Thymus (tissue), 11 donors: ENCODE results near the gene EVI5. TPM values are rescaled to one million over a fixed set of nuclear protein-coding genes. Genes with fewer than 3 reads are reported as not detected.
A peak's percentile ranks its signal among the peaks of the same experiment; 100 is the strongest.
"Not testable (repeated sequence)": the region's sequence is repeated elsewhere in the genome, so short reads cannot be mapped to it uniquely, and the experiment has no call there.

ENCODE experiments used
- DNase-seq, 9 donors: peaks; one replicate each; pipeline ENCODE4 v3.0.0-alpha.2; 2013; ENCODE audit warnings: low spot score in 9 of 9, low read depth in 6 of 9, missing footprints in 1 of 9
- H3K27ac ChIP-seq, 2 donors: one replicate each; pipeline ENCODE4 v1.5.1; 2013; ENCODE audit warnings: control low read depth in 1 of 2, low read depth in 1 of 2, low read length in 1 of 2, mild to moderate bottlenecking in 1 of 2, moderate library complexity in 1 of 2
- H3K27me3 ChIP-seq, 2 donors: one replicate each; pipeline ENCODE4 v1.5.1; 2013; ENCODE audit warnings: low read length in 1 of 2; ENCODE audit not compliant: control insufficient read depth in 2 of 2, insufficient read depth in 1 of 2
- H3K36me3 ChIP-seq, 2 donors: one replicate each; pipeline ENCODE4 v1.5.1; 2013; ENCODE audit warnings: low read length in 1 of 2, mild to moderate bottlenecking in 1 of 2, moderate library complexity in 1 of 2; ENCODE audit not compliant: control insufficient read depth in 2 of 2, insufficient read depth in 2 of 2
- H3K4me1 ChIP-seq, 2 donors: one replicate each; pipeline ENCODE4 v1.5.1; 2013; ENCODE audit warnings: low read length in 2 of 2; ENCODE audit not compliant: control insufficient read depth in 2 of 2, insufficient read depth in 2 of 2
- H3K4me3 ChIP-seq, 2 donors: one replicate each; pipeline ENCODE4 v1.5.1; 2013; ENCODE audit warnings: low read length in 2 of 2, control low read depth in 1 of 2, mild to moderate bottlenecking in 1 of 2
- H3K9me3 ChIP-seq, 2 donors: one replicate each; pipeline ENCODE4 v1.5.1; 2013; ENCODE audit warnings: low read length in 1 of 2, mild to moderate bottlenecking in 1 of 2; ENCODE audit not compliant: control insufficient read depth in 2 of 2, insufficient read depth in 1 of 2
- whole genome bisulfite sequencing: extraction: QIAGEN DNeasy Blood & Tissue Kit; methylation state at CpG from one replicate; pipeline ENCODE4 v1.1.7; 2013; 5-methylcytosine and 5-hydroxymethylcytosine counted together
- polyA plus RNA-seq: library from polyadenylated mRNA; stranded (reverse); fragments of 200-250 nt; gene quantifications from one replicate; pipeline ENCODE4 v1.2.3, GENCODE V29; 2013
- total RNA-seq: library from RNA; stranded (reverse); fragments of 120-200 nt; gene quantifications from one replicate; pipeline ENCODE4 v1.2.4, GENCODE V29; 2013
- donor health status: healthy.

EVI5 gene
- total and polyA plus RNA-seq, 2 donors: 2.8 to 7.1 TPM

GRCh38 chr1:92783550-92783949 lies 1.4 kb downstream of the EVI5 start:
- 83% methylated on average over 14 of the region's 14 CpGs for WGBS
- H3K36me3 ChIP-seq, H3K27ac ChIP-seq, DNase-seq, H3K9me3 ChIP-seq: not testable (repeated sequence)
- peak overlapping the region in 1 of 2 donors; percentile 51 for H3K4me3 ChIP-seq
- peaks cover 17 to 61% of the 10 kb centered on the region in 2 donors for H3K27me3 ChIP-seq
- peaks cover 6 to 17% of the 10 kb centered on the region in 2 donors for H3K4me1 ChIP-seq

- no peak for DNase-seq
- Histone ChIP-seq H3K27me3 (peaks cover 0 to 27% of the 10 kb centered on the region in 2 donors), H3K36me3 (no peaks in the 10 kb centered on the region), H3K9me3 (no peaks in the 10 kb centered on the region), H3K27ac (no peak overlapping the region), H3K4me3 (no peak overlapping the region), H3K4me1 (no peaks in the 10 kb centered on the region)
- 96% methylated on average over 1 of the region's 1 CpG for WGBS
These were observed 6.5 kb downstream of the EVI5 start for GRCh38 chr1:92778376-92778775.

- no peak overlapping the region for H3K4me3 ChIP-seq
- no peak overlapping the region for H3K27ac ChIP-seq
- peaks cover 0 to 3% of the 10 kb centered on the region in 2 donors for H3K27me3 ChIP-seq
- DNase-seq: no peak
- no peaks in the 10 kb centered on the region for H3K36me3 ChIP-seq
- WGBS: 99% methylated on average over 1 of the region's 1 CpG
- H3K9me3 ChIP-seq: no peaks in the 10 kb centered on the region
- H3K4me1 ChIP-seq: no peaks in the 10 kb centered on the region
These were observed 10.5 kb downstream of the EVI5 start for GRCh38 chr1:92774407-92774806.

DNA sequence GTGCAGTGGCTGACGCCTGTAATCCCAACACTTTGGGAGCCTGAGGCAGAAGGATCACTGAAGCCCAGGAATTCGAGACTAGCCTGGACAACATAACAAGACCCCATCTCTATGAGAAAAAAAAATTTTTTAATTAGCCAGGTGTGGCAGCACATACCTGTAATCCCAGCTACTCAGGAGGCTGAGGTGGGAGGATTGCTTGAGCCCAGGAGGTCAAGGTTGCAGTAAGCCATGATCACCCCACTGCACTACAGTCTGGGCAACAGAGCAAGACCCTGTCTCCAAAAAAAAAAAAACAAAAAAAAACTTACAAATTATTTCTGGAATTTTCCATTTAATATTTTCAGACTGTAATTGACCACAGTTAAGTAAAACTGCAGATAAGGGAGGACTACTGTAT lies 11.2 kb downstream of the EVI5 start:
- not testable (repeated sequence) for H3K9me3 ChIP-seq, H3K36me3 ChIP-seq, H3K4me3 ChIP-seq, H3K27ac ChIP-seq, H3K4me1 ChIP-seq, DNase-seq, H3K27me3 ChIP-seq
- 95% methylated on average over 2 of the region's 2 CpGs for WGBS

GRCh38 chr1:92769856-92770255 lies 15.1 kb downstream of the EVI5 start:
- WGBS: 97% methylated on average over 3 of the region's 3 CpGs

DNA sequence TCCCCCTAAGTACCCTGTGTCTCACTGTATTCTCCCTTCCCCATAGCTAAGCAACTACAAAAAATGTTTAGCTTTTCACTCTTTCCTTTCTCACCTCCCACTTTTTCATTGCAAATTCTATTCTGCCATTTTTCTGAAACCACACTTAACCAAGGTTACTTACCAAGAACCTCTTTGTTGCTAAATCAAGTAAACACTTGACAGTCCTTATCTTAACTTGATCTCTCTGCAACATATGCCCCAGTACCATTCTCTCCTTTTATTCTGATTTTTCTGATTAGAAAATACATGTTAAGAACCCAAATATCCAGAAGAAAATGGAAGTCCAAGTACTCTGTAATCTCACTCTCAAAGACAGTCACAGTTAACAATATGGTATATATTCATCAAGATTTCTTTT lies 16.0 kb downstream of the EVI5 start:
- Histone ChIP-seq H3K27ac (no peak overlapping the region), H3K36me3 (no peaks in the 10 kb centered on the region), H3K27me3 (no peaks in the 10 kb centered on the region), H3K4me1 (no peaks in the 10 kb centered on the region), H3K4me3 (no peak overlapping the region), H3K9me3 (no peaks in the 10 kb centered on the region)
- DNase-seq: no peak

More at GRCh38 chr1:92769856-92770255, 15.1 kb downstream of the EVI5 start:
- H3K27ac ChIP-seq: no peak overlapping the region
- no peaks in the 10 kb centered on the region for H3K36me3 ChIP-seq
- H3K27me3 ChIP-seq: no peaks in the 10 kb centered on the region
- H3K4me3 ChIP-seq: no peak overlapping the region
- no peaks in the 10 kb centered on the region for H3K4me1 ChIP-seq
- DNase-seq: no peak
- H3K9me3 ChIP-seq: no peaks in the 10 kb centered on the region

GRCh38 chr1:92768296-92768695 lies 16.6 kb downstream of the EVI5 start:
- Histone ChIP-seq H3K27me3 (no peaks in the 10 kb centered on the region), H3K27ac (no peak overlapping the region), H3K4me3 (no peak overlapping the region), H3K9me3 (no peaks in the 10 kb centered on the region), H3K36me3 (no peaks in the 10 kb centered on the region), H3K4me1 (no peaks in the 10 kb centered on the region)
- no peak for DNase-seq
- WGBS: 98% methylated on average over 2 of the region's 2 CpGs

DNA sequence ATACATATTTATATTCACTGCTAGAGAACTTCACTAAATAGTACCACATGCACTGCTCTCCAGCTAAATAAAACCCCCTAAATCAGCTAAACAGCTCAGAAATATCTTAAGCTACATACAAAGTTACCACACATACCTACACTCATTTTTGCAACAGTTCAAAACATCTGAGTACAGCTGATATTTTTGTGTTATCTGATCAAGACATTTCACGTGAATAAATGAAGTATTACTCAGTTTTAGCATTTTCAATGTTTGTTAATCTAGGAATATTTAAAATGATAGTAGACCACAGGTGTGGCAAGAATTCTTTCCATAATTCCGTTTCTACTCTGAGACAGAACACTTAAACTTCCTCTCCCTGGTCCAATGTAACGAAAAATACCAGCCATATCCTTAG lies 20.8 kb downstream of the EVI5 start:
- no peaks in the 10 kb centered on the region for H3K4me1 ChIP-seq
- H3K9me3 ChIP-seq: no peaks in the 10 kb centered on the region
- no peaks in the 10 kb centered on the region for H3K27me3 ChIP-seq
- H3K27ac ChIP-seq: no peak overlapping the region
- no peak overlapping the region for H3K4me3 ChIP-seq
- H3K36me3 ChIP-seq: no peaks in the 10 kb centered on the region
- no peak for DNase-seq
- 92% methylated on average over 3 of the region's 3 CpGs for WGBS

GRCh38 chr1:92762355-92762754 lies 22.6 kb downstream of the EVI5 start:
- no peak overlapping the region for H3K27ac ChIP-seq
- no peak for DNase-seq
- no peaks in the 10 kb centered on the region for H3K9me3 ChIP-seq
- WGBS: 92% methylated on average over 1 of the region's 1 CpG
- no peaks in the 10 kb centered on the region for H3K36me3 ChIP-seq
- H3K4me3 ChIP-seq: no peak overlapping the region
- H3K27me3 ChIP-seq: no peaks in the 10 kb centered on the region
- no peaks in the 10 kb centered on the region for H3K4me1 ChIP-seq

- WGBS: 93% methylated on average over 1 of the region's 1 CpG
- Histone ChIP-seq H3K9me3 (no peaks in the 10 kb centered on the region), H3K4me1 (no peaks in the 10 kb centered on the region)
These were observed 25.5 kb downstream of the EVI5 start for GRCh38 chr1:92759361-92759760.

More at GRCh38 chr1:92759361-92759760, 25.5 kb downstream of the EVI5 start:
- Histone ChIP-seq H3K27ac (no peak overlapping the region), H3K27me3 (no peaks in the 10 kb centered on the region), H3K36me3 (no peaks in the 10 kb centered on the region), H3K4me3 (no peak overlapping the region)
- DNase-seq: no peak
